Measurements from ENCODE around the gene SENP2. TPM values are rescaled to one million over a fixed set of nuclear protein-coding genes. Genes with fewer than 3 reads are reported as not detected.
"Not testable (repeated sequence)": the region's sequence is repeated elsewhere in the genome, so short reads cannot be mapped to it uniquely, and the experiment has no call there.

SENP2 gene
- total and polyA plus RNA-seq, 2 of the 13 experiments (the other 11 are each of a cell fraction or from before 2014, with no cell fraction given) = 7.7 to 46.2 TPM

DNA sequence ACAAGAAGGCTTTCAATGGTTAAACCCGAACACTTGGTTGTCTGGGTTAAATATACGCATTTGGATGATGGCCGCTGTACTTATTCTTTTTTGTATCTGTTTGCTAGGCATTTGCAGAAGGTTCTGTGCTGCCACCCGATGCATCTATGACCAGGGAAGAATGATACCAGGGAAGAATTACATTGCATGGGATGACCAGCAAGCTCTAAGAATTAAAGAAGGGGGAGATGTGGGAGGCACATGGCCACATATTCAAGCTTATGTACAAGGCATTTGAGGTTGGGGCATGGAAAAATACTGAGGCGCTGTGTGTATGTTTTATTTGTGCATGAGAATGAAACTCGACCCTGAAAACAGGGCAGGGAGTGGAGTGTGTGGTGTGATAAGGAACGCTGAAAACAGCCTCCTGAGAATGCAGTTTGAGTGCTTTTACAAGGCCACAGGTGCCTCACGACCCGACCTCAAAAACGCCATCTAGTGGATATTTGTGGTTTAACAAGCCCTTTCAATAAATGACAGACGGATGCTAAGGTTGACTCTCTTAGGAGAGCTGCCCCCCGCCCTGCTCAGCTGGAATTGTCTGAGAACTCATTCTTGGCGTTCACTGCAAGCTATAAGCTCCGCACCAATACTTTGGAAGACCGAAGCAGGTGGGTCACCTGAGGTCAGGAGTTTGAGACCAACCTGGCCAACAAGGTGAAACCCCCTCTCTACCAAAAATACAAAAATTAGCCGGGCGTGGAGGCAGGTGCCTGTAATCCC, 10.8 kb upstream of the SENP2 start:
- 33% methylated on average over 15 of the region's 17 CpGs for WGBS (ENCODE audit: low lambda C conversion rate)
- peak overlapping the region; percentile 38 for H3K4me2 ChIP-seq (ENCODE audit: low read depth, low read length)
- H4K20me1 ChIP-seq (ENCODE audit: insufficient read depth, low read length); H3K4me3 ChIP-seq (replicated peaks in 1 of 3; ENCODE audit: insufficient read depth in 1 of 3, low read depth in 2 of 3, low read length in 3 of 3); H3K9ac ChIP-seq (ENCODE audit: insufficient read depth, low read depth, low read length); H2AFZ ChIP-seq (ENCODE audit: low read length); in situ Hi-C loops (cut with HindIII; ENCODE audit: extremely low pct_ligation_motif_present, low pct_unique_long_range_greater_than_20kb); H3K79me2 ChIP-seq (ENCODE audit: insufficient read depth, low read length); H3K27me3 ChIP-seq (ENCODE audit: control insufficient read depth in 1 of 2, insufficient read depth in 2 of 2, low read length in 2 of 2); intact Hi-C loops (cut with micrococcal nuclease; ENCODE audit: unreplicated experiment); H3K4me1 ChIP-seq (ENCODE audit: insufficient read depth, low read length); H3K36me3 ChIP-seq (replicated peaks in 1 of 2; ENCODE audit: control insufficient read depth in 1 of 2, insufficient read depth in 2 of 2, low read length in 2 of 2); BruUV-seq (replicated peaks); H3K27ac ChIP-seq (ENCODE audit: extremely low read length, insufficient read depth, low read length): not testable (repeated sequence)
- ATAC-seq = peak; percentile 97
- TF ChIP-seq, protein P1, sequence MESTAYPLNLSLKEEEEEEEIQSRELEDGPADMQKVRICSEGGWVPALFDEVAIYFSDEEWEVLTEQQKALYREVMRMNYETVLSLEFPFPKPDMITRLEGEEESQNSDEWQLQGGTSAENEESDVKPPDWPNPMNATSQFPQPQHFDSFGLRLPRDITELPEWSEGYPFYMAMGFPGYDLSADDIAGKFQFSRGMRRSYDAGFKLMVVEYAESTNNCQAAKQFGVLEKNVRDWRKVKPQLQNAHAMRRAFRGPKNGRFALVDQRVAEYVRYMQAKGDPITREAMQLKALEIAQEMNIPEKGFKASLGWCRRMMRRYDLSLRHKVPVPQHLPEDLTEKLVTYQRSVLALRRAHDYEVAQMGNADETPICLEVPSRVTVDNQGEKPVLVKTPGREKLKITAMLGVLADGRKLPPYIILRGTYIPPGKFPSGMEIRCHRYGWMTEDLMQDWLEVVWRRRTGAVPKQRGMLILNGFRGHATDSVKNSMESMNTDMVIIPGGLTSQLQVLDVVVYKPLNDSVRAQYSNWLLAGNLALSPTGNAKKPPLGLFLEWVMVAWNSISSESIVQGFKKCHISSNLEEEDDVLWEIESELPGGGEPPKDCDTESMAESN (CRISPR knock-in tag; conservative IDR thresholded peaks at IDR 0.05) = 0 out of 2 replicates have a peak, but pooled peaks have one; percentile 30
- TF ChIP-seq SAP130 (CRISPR knock-in tag; IDR thresholded peaks at IDR 0.05; ENCODE audit: low read depth) (peak; percentile 15; the same call in 1 of the 2 replicates), STAG1 (CRISPR knock-in tag; IDR thresholded peaks at IDR 0.05) (peak; percentile 56), SMC3 (IDR thresholded peaks at IDR 0.05; ENCODE audit: low read length) (peak; percentile 19; the same call in 1 of the 2 replicates)
- TF ChIP-seq, protein P2, sequence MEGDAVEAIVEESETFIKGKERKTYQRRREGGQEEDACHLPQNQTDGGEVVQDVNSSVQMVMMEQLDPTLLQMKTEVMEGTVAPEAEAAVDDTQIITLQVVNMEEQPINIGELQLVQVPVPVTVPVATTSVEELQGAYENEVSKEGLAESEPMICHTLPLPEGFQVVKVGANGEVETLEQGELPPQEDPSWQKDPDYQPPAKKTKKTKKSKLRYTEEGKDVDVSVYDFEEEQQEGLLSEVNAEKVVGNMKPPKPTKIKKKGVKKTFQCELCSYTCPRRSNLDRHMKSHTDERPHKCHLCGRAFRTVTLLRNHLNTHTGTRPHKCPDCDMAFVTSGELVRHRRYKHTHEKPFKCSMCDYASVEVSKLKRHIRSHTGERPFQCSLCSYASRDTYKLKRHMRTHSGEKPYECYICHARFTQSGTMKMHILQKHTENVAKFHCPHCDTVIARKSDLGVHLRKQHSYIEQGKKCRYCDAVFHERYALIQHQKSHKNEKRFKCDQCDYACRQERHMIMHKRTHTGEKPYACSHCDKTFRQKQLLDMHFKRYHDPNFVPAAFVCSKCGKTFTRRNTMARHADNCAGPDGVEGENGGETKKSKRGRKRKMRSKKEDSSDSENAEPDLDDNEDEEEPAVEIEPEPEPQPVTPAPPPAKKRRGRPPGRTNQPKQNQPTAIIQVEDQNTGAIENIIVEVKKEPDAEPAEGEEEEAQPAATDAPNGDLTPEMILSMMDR (CRISPR knock-in tag; IDR thresholded peaks at IDR 0.05) = peak; percentile 72
- H3K9me3 ChIP-seq (ENCODE audit: low read length) = peaks cover 13% of the 10 kb centered on the region; the same call in 1 of the 2 replicates
- DNase-seq (ENCODE audit: low spot score) = peak; percentile 61
- ChIA-PET POLR2A (interaction anchor here (3.8 kb wide), 1 partner anchor 11 kb away, joined by 16 read pairs; the partner anchor contains the start of gene SENP2), CTCF (ENCODE audit: low intra/inter-chr PET ratio, low total read pairs) (interaction anchor here (1.4 kb wide), 1 partner anchor 115 kb away, joined by 4 read pairs; no protein-coding TSS in a partner anchor)
- peak; percentile 78 for FAIRE-seq

All from HepG2 (cell line).